ENCODE results near the gene TLE1. TPM values are rescaled to one million over a fixed set of nuclear protein-coding genes. Genes with fewer than 3 reads are reported as not detected.

The TLE1 gene
- total RNA-seq, 1 experiment from 2014 or later, result 49.0 TPM

- ChIA-PET POLR2A (ENCODE audit: unreplicated experiment) (no interaction called here), CTCF (no interaction called here)
- no peaks in the 10 kb centered on the region for H3K9me2 ChIP-seq (replicated peaks; ENCODE audit: low read length)
- intact Hi-C loops (cut with micrococcal nuclease), result no loop called here
- ATAC-seq, result no peak
- H3K9me3 ChIP-seq (ENCODE audit: low read length), result no peaks in the 10 kb centered on the region
- peaks cover 13% of the 10 kb centered on the region for H3K4me1 ChIP-seq (ENCODE audit: insufficient read depth, low read length)
- peaks cover 8% of the 10 kb centered on the region for H3K36me3 ChIP-seq (ENCODE audit: low read depth, low read length)
- H3K4me3 ChIP-seq (ENCODE audit: low read length), result no peak overlapping the region
- no peak overlapping the region for H3K9ac ChIP-seq (ENCODE audit: low read length)
- no TSS peak for BruUV-seq (replicated peaks)
- DNase-seq, result no peak
- H2AFZ ChIP-seq (ENCODE audit: low read length), result no peak overlapping the region
- no peak for TF ChIP-seq CTCF (conservative IDR thresholded peaks at IDR 0.05; ENCODE audit: low read depth, low read length)
- no peak for TF ChIP-seq EZH2 (IDR thresholded peaks at IDR 0.05; ENCODE audit: low read length, unreplicated experiment)
- TF ChIP-seq EZH2phosphoT487 (IDR thresholded peaks at IDR 0.05; ENCODE audit: borderline replicate concordance, low read length), result no peak
- no peaks in the 10 kb centered on the region for H3F3A ChIP-seq (ENCODE audit: low read length, unreplicated experiment)
- no peak overlapping the region for H3K27ac ChIP-seq (ENCODE audit: low read length)
- H3K79me2 ChIP-seq (ENCODE audit: low read length), result no peaks in the 10 kb centered on the region
- no peaks in the 10 kb centered on the region for H3K27me3 ChIP-seq (ENCODE audit: low read length)
- no peaks in the 10 kb centered on the region for H4K20me1 ChIP-seq (ENCODE audit: low read length)
- H3K4me2 ChIP-seq (ENCODE audit: low read length), result no peak overlapping the region
These were observed 96.5 kb downstream of the TLE1 start for GRCh38 chr9:81592887-81593266.

- CTCF ChIA-PET, result no interaction called here
These were observed 97.6 kb downstream of the TLE1 start for GRCh38 chr9:81591791-81592190.

GRCh38 chr9:81590688-81591087, 98.7 kb downstream of the TLE1 start:
- ChIA-PET CTCF (no interaction called here), POLR2A (ENCODE audit: unreplicated experiment) (no interaction called here)
- BruUV-seq (replicated peaks), result no TSS peak

More at GRCh38 chr9:81591791-81592190, 97.6 kb downstream of the TLE1 start:
- Histone ChIP-seq H2AFZ (ENCODE audit: low read length) (no peak overlapping the region), H3K4me3 (ENCODE audit: low read length) (no peak overlapping the region), H3K4me1 (ENCODE audit: insufficient read depth, low read length) (peaks cover 24% of the 10 kb centered on the region), H4K20me1 (ENCODE audit: low read length) (no peaks in the 10 kb centered on the region), H3K9ac (ENCODE audit: low read length) (no peak overlapping the region), H3K9me2 (replicated peaks; ENCODE audit: low read length) (no peaks in the 10 kb centered on the region), H3K79me2 (ENCODE audit: low read length) (no peaks in the 10 kb centered on the region), H3K27me3 (ENCODE audit: low read length) (no peaks in the 10 kb centered on the region), H3K27ac (ENCODE audit: low read length) (no peak overlapping the region), H3F3A (ENCODE audit: low read length, unreplicated experiment) (no peaks in the 10 kb centered on the region), H3K9me3 (ENCODE audit: low read length) (no peaks in the 10 kb centered on the region), H3K4me2 (ENCODE audit: low read length) (no peak overlapping the region), H3K36me3 (ENCODE audit: low read depth, low read length) (peaks cover 8% of the 10 kb centered on the region)
- BruUV-seq (replicated peaks), result no TSS peak
- DNase-seq (no peak), ATAC-seq (no peak)
- intact Hi-C loops (cut with micrococcal nuclease), result no loop called here
- no peak for TF ChIP-seq EZH2 (IDR thresholded peaks at IDR 0.05; ENCODE audit: low read length, unreplicated experiment)
- no peak for TF ChIP-seq CTCF (conservative IDR thresholded peaks at IDR 0.05; ENCODE audit: low read depth, low read length)
- TF ChIP-seq EZH2phosphoT487 (IDR thresholded peaks at IDR 0.05; ENCODE audit: borderline replicate concordance, low read length), result no peak
- POLR2A ChIA-PET (ENCODE audit: unreplicated experiment), result no interaction called here

More at GRCh38 chr9:81590688-81591087, 98.7 kb downstream of the TLE1 start:
- Histone ChIP-seq H3K9me3 (ENCODE audit: low read length) (no peaks in the 10 kb centered on the region), H3K27me3 (ENCODE audit: low read length) (no peaks in the 10 kb centered on the region), H3K27ac (ENCODE audit: low read length) (no peak overlapping the region), H3K4me2 (ENCODE audit: low read length) (no peak overlapping the region), H2AFZ (ENCODE audit: low read length) (no peak overlapping the region), H3K9me2 (replicated peaks; ENCODE audit: low read length) (no peaks in the 10 kb centered on the region), H3F3A (ENCODE audit: low read length, unreplicated experiment) (no peaks in the 10 kb centered on the region), H3K36me3 (ENCODE audit: low read depth, low read length) (peaks cover 8% of the 10 kb centered on the region), H3K9ac (ENCODE audit: low read length) (no peak overlapping the region), H3K4me3 (ENCODE audit: low read length) (no peak overlapping the region), H3K4me1 (ENCODE audit: insufficient read depth, low read length) (peaks cover 29% of the 10 kb centered on the region), H3K79me2 (ENCODE audit: low read length) (no peaks in the 10 kb centered on the region), H4K20me1 (ENCODE audit: low read length) (no peaks in the 10 kb centered on the region)
- intact Hi-C loops (cut with micrococcal nuclease), result no loop called here
- DNase-seq (no peak), ATAC-seq (no peak)
- TF ChIP-seq CTCF (conservative IDR thresholded peaks at IDR 0.05; ENCODE audit: low read depth, low read length) (no peak), EZH2phosphoT487 (IDR thresholded peaks at IDR 0.05; ENCODE audit: borderline replicate concordance, low read length) (no peak), EZH2 (IDR thresholded peaks at IDR 0.05; ENCODE audit: low read length, unreplicated experiment) (no peak)

Data from PC-3 (cell line).